T47D (cell line): Measurements from ENCODE around the gene XRCC3.

ENCODE experiments used
- DNase-seq, 2 experiments: peaks; one replicate each; pipeline versions ENCODE4 v3.0.0 to v3.0.0-alpha.2; 2011 to 2012; ENCODE audit warnings: low read depth in 1 of 2, low spot score in 1 of 2
- JUND ChIP-seq: IDR thresholded peaks from 2 replicates; pipeline ENCODE4 v1.6.1; 2012; ENCODE audit warnings: low read depth
- in situ Hi-C: cut with HindIII; loops from 2 replicates; pipeline ENCODE4 v1.10.0; 2016; ENCODE audit warnings: low sequenced_read_pairs, low pct_unique_long_range_greater_than_20kb

XRCC3 gene

DNA sequence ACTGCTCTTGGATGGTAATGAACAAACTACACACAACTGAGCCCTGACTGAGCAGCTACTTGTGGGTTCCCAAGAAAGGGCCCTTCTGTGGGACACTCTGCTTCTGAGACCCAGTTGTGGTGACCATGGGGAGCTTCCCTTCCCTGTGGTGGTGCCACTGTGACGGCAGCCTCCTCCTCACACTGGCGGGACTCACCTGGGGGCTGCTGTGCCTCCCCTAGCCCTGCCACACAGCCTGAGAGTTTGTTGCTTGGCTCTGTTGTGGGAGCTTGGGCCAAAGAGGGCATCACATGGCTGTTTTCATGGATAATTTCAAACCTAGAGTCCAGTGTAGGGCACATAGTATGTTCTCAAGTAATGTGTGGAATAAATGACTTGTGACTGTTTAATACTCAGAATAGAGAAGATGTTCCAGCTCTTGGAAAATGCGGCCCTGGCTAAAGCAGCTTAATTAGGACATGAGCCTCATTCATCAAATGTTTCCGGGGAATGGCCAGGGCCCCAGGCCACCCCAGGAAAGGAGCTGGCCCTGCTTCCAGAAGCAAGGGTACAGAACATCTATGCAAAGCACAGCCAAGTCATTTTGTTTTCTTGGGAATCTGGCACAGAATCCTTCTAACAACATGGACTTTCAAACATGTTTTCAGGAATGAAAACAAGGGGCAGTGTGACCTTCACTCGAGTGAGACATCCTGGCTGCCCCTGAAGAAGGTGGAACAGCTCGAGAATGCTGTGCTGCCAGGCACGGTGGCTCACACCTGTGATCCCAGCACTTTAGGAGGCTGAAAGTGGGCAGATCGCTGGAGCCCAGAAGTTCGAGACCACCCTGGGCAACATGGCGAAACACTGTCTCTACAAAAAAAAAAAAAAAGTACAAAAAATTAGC is 21.5 kb upstream of the XRCC3 start:
- TF ChIP-seq JUND, result no peak
- in situ Hi-C loops, result no loop called here
- DNase-seq, result peak in 1 of 2 experiments; percentile 40

DNA sequence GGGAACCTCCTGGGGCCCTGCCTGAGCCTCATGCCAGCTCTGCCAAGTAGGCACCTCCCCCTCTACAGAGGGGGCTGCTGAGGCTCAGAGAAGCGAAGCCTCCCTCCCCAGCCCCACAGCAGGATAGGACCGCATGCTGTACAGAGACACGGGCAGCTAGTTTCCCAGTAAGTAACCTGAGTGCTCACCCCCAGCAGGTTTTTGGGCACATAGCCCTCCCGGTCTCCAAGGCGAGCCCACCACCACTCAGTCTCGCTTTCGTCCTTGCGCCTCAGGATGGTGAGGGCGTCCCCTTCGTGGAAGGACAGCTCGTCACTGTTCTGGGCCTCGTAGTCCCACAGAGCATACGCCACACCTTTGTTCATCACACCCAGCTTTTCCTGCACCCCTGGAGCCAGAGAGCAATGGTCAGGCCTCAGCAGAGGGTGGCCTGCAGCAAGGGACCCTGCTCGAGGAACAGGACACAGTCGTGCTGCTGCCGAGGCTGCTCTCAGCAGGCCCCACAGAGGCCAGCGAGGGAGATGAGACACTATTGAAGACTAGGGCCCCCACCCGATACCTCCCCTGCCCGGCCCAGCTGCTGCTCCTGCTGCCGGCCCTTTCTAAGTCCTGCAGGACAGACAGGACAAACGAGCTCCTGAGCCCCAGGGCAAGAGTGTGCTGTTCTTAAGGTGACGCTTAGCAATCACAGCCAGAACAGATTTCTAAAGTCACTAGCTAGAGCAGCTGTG is 20.7 kb upstream of the XRCC3 start:
- no peak for TF ChIP-seq JUND
- peak; percentile 78 to 96 for DNase-seq
- in situ Hi-C loops, result no loop called here

DNA sequence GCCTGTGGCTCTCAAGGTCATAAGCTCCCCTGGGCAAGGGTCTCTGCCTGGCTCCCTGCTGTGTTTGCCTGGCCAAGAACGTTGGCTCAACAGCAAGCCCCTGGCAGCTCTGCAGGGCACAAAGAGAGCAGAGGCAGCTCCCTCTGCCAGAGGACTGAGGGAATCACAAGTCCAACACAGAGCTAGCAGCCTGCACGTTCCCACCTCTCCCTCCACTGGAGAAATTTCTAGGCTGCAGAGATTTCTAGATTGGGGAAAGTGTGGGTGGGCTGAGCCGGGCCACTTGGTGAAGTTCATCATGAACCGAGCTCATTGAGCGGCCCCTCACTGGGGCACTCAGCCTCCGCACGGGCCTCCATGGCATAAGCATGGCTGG is 20.2 kb upstream of the XRCC3 start:
- no peak for TF ChIP-seq JUND
- in situ Hi-C loops, result no loop called here
- peak in 1 of 2 experiments; percentile 37 for DNase-seq

DNA sequence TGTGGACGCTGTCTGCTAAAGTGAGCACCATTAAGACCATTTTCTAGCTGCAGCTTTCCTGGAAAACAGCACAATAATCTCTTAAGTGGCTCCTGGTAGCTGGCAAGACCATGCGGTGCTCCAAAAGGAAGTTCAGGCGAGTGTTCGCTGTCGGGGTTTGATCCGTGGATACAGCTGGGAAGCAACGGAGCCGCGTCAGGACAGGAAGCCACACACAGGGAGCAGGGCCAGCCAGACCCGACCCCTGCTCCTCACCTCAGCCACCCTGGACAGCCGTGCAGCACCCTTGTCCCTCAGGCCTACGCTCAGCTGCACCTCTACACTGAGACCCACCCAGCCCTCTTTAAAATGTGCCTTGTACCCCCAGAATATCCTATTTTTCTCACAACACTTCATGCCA is 19.8 kb upstream of the XRCC3 start:
- in situ Hi-C loops, result no loop called here
- TF ChIP-seq JUND, result no peak
- DNase-seq, result no peak

DNA sequence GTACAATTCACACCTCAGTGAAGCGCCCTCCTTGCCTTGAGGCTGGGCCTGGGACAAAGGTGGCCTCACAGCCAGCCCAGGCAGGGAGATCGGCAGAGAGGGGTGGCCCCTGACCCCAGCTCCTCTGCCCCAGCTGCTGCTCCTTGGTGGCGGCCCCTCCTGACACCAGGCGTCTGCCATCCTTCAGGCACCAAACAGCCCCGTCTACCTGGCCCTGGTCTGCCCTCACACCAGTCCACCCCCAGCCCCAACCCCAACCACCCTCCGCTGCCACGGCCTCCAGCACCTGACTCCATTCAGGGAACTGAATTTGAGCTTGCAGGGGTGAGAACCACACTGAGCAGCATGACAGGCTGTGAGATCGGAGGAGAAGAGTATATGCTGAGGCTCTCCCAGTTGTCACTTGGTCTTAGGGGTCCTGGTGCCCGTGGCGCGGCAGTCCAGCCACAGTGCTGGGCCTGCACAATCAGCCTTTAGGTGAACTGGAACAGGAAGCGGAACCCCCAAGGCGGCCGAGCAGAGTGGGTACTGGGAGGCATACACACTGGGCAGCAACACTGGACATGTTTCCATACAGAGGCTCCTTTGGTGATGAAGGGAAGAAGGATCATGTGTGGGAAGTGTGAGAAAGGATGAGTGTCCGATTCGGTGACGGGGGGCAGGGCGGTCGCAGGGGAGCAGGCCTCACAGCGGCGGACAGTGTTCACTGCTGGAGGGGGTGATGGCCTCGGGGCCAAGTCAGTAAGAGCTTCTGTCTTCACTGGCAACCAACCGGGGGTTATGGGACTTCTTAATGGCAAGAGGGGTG is 19.0 kb upstream of the XRCC3 start:
- in situ Hi-C loops, result no loop called here
- TF ChIP-seq JUND, result no peak

DNA sequence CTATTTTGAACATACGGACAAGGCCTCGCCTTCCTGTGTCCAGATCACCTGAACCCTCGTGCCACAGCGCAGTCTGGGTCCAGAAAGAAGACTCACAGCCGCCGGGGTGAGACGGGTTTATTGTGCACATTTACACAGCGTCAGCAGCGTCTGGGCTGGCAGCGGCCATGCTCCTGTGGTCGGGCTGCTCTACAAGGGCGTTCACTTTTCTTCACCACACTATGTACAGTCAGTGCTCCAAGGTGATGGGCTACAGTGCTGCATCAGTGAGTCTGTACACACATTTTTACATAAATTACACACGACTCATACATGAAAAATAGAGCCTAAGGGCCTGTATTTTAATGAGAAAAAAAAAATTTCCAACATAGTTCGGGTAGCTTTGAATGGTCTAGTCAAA is 18.4 kb upstream of the XRCC3 start:
- in situ Hi-C loops, result no loop called here
- no peak for TF ChIP-seq JUND
- no peak for DNase-seq

More for the DNA sequence above, 19.0 kb upstream of the XRCC3 start:
- no peak for DNase-seq

DNA sequence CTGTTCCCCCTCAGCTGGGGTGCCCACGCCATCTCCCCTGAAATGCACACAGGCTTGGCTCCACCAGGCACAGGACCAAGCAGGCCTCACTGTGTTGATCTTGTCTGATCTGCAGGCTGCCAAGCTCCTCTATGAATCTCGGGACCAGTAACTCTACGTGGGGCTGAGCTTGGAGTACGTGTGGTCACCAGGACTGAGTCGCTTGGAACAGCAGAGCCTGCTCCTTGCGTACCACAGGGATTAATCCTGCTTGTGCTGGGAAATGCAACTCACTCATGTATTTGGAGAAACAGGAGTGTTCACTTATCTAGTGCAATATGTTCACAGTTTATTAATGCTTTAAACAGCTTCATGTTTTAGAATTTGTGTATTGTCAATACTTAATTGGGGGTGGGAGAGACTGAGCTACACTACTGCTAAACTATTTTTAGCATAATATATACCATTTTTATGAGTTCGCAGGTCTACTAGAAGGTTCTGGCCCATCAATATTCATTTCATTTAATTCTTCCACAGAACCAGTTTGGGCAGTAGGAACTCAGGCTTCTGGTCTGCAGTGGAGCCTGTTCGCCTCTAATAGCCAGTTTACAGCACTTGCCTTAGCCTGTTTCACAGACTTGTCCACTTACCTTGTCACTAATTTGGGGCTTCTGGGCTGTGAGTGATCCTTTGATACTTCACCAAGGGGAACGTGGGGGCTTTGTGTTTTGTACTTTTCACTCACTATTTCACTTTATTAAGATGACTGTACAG is 17.8 kb upstream of the XRCC3 start:
- in situ Hi-C loops, result no loop called here
- no peak for TF ChIP-seq JUND
- DNase-seq, result peak; percentile 62 to 79

DNA sequence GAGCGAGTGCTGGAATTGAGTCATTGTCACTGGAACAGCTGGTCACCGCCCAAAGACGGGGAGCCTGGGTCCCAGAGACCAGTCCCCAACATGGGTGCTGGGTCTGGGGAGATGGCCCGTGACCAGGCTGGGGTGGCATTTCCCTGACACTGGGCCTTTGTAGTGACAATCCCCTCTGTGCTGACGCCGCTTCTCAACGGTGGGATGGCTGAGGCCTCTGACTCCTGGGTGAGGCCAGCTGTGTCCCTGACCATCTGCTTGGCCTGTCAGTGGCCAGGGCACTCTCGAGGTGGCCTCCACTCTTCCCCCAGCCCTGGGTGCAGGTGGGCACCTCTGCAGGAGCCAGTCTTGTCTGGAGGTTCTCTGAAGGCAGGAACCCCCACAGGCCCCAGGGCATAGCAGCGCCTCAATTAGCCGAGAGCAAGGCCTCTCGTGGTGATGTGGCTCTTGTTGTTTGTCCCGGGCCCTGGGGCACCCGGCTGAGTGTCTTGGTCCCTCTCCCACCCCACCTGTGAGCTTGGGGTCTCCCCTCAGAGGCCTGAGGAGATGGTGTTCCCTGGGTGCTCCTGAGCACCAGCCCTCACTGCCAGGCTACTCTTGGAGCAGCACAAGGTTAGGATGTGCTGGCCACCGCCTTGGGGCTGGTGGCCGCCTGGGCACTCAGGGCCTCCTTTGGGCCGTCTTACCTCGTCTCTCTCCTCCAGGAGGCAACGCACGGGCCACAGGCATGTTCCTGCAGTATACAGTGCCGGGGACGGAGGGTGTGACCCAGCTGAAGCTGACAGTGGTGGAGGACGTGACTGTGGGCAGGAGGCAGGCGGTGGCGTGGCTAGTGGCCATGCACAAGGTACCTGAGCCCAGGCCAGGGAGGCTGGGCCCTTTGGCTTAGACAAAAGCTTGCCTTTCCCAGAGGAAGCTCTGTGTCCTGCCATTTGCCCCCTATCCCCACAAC is 16.9 kb upstream of the XRCC3 start:
- TF ChIP-seq JUND, result no peak
- in situ Hi-C loops, result no loop called here
- DNase-seq, result no peak

DNA sequence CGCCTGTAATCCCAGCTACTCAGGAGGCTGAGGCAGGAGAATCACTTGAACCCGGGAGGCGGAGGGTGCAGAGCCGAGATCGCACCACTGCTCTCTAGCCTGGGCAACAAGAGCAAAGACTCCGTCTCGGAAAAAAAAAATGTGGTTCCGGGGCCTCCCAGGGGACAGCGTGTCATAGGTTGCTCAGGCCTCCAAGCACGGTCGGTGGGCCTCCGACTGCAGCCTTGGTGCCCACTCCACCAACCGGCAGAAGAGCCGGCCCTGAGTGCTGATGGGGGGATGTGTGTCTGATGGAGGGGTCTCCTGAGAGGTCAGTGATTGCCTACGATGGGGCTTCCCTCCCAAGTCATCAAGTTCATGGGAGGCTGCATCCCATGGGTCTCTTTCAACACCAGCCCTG is 16.2 kb upstream of the XRCC3 start:
- DNase-seq, result no peak
- TF ChIP-seq JUND, result no peak
- in situ Hi-C loops, result no loop called here

DNA sequence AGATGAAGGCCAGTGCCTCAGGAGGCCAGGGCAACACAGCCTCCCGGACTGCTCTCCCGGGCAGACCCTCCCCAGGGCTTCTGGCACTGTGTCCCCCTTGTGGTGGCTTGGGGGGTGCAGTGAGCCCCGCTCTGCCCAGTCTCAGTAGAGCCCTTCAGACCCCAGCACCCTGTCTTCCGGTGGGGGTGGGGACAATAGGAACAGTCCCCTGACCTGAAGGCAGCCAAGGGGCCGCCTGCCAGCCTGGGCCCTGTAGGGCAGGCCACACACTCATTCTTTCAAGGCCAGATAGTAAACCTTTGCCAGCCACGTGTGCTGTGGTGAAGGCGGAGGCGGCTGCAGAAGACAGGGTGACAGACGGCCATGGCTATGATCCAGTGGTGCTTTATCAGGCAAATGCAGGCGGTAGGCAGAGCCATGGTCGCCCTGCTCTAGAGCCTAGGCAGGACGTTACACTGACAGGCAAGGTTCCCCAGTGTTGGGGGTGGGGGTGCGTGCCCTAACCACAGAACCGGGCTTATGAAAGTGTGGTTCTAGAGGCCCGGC is 15.3 kb upstream of the XRCC3 start:
- TF ChIP-seq JUND, result no peak
- in situ Hi-C loops, result no loop called here

More for the DNA sequence above, 15.3 kb upstream of the XRCC3 start:
- no peak for DNase-seq
